Brain microvascular endothelial cell (primary cell): ENCODE measurements around the gene FOXA2.

Source experiments
- DNase-seq: peaks from one replicate; pipeline ENCODE4 v3.0.0-alpha.2; 2020
- H3K27ac ChIP-seq: fragments of 250-450 bp; sonication (Bioruptor Pico); 2 replicates; pipeline ENCODE4 v1.5.1; 2020; ENCODE audit warnings: mild to moderate bottlenecking, moderate library complexity
- H3K27me3 ChIP-seq: fragments of 250-450 bp; sonication (Bioruptor Pico); replicated peaks from 2 replicates; pipeline ENCODE4 v1.5.1; 2020; ENCODE audit warnings: mild to moderate bottlenecking
- H3K36me3 ChIP-seq: fragments of 250-450 bp; sonication (Bioruptor Pico); replicated peaks from 2 replicates; pipeline ENCODE4 v1.5.1; 2020; ENCODE audit warnings: mild to moderate bottlenecking
- H3K4me3 ChIP-seq: 2 replicates; pipeline ENCODE4 v1.5.1; 2011; ENCODE audit warnings: low read depth, mild to moderate bottlenecking, control low read depth, low read length, moderate library complexity
- CTCF ChIP-seq: IDR thresholded peaks from 2 replicates; pipeline ENCODE4 v1.5.1; 2011; ENCODE audit warnings: low read depth, mild to moderate bottlenecking, moderate library complexity, low read length, control low read depth, inconsistent platforms; ENCODE audit errors: missing control alignments
- in situ Hi-C: cut with HindIII; loops from 2 replicates; pipeline ENCODE4 v1.10.0; 2017; ENCODE audit warnings: low sequenced_read_pairs, low pct_ligation_motif_present

FOXA2 gene

GRCh38 chr20:22561965-22562577 lies 22.3 kb downstream of the FOXA2 start:
- H3K4me3 ChIP-seq: no peak overlapping the region
- TF ChIP-seq CTCF: no peak
- H3K27me3 ChIP-seq: peaks cover 64% of the 10 kb centered on the region
- no peak for DNase-seq
- in situ Hi-C loops: no loop called here
- H3K36me3 ChIP-seq: no peaks in the 10 kb centered on the region
- H3K27ac ChIP-seq: no peak overlapping the region

GRCh38 chr20:22560817-22561216 lies 23.6 kb downstream of the FOXA2 start:
- TF ChIP-seq CTCF: no peak
- DNase-seq: no peak
- Histone ChIP-seq H3K4me3 (no peak overlapping the region), H3K36me3 (no peaks in the 10 kb centered on the region), H3K27ac (no peak overlapping the region), H3K27me3 (peaks cover 51% of the 10 kb centered on the region)
- in situ Hi-C loops: no loop called here

- H3K36me3 ChIP-seq: no peaks in the 10 kb centered on the region
- no peak for DNase-seq
- no peak overlapping the region for H3K4me3 ChIP-seq
- H3K27me3 ChIP-seq: peaks cover 46% of the 10 kb centered on the region
- in situ Hi-C loops: no loop called here
- no peak for TF ChIP-seq CTCF
- H3K27ac ChIP-seq: no peak overlapping the region
Measured at GRCh38 chr20:22559711-22560318, 24.6 kb downstream of the FOXA2 start.

GRCh38 chr20:22557403-22558276 lies 26.7 kb downstream of the FOXA2 start:
- H3K27me3 ChIP-seq: peaks cover 44% of the 10 kb centered on the region
- H3K36me3 ChIP-seq: no peaks in the 10 kb centered on the region
- TF ChIP-seq CTCF: no peak
- H3K4me3 ChIP-seq: no peak overlapping the region
- in situ Hi-C loops: no loop called here
- DNase-seq: no peak
- no peak overlapping the region for H3K27ac ChIP-seq

GRCh38 chr20:22556565-22557056 lies 27.8 kb downstream of the FOXA2 start:
- peaks cover 33% of the 10 kb centered on the region for H3K27me3 ChIP-seq
- DNase-seq: no peak

More at GRCh38 chr20:22556565-22557056, 27.8 kb downstream of the FOXA2 start:
- in situ Hi-C loops: no loop called here
- Histone ChIP-seq H3K36me3 (no peaks in the 10 kb centered on the region), H3K4me3 (no peak overlapping the region), H3K27ac (no peak overlapping the region)
- no peak for TF ChIP-seq CTCF
